Neural cell (in vitro differentiated cells): ENCODE measurements around the gene EID2B. TPM values are rescaled to one million over a fixed set of nuclear protein-coding genes. Genes with fewer than 3 reads are reported as not detected.

Experiments used
- H2AFZ ChIP-seq: fragments of 200-600, 300-800 bp; sonication (generic), shearing (Covaris generic); 2 replicates; pipeline ENCODE4 v1.6.0; 2014; ENCODE audit warnings: low read depth, mild to moderate bottlenecking, antibody characterized with exemption, low read length, moderate library complexity
- H3F3A ChIP-seq: fragments of 200-600 bp; shearing (Covaris generic); 2 replicates; pipeline ENCODE4 v1.6.1; 2016; ENCODE audit warnings: mild to moderate bottlenecking, moderate library complexity, mixed read lengths, antibody characterized with exemption, low read length; ENCODE audit not compliant: insufficient read depth, poor library complexity, severe bottlenecking
- H3K27ac ChIP-seq: fragments of 200-600, 300-800 bp; sonication (generic), shearing (Covaris generic); 2 replicates; pipeline ENCODE4 v1.5.1; 2014; ENCODE audit warnings: mild to moderate bottlenecking, low read length, moderate library complexity
- H3K27me3 ChIP-seq: fragments of 300-800, 200-600 bp; sonication (generic), shearing (Covaris generic); 2 replicates; pipeline ENCODE4 v1.6.0; 2014; ENCODE audit warnings: mild to moderate bottlenecking, low read depth, low read length, moderate library complexity; ENCODE audit not compliant: insufficient read depth
- H3K36me3 ChIP-seq: fragments of 300-800, 200-600 bp; sonication (generic), shearing (Covaris generic); 2 replicates; pipeline ENCODE4 v1.5.1; 2014; ENCODE audit warnings: mild to moderate bottlenecking, antibody characterized with exemption, low read length, moderate library complexity; ENCODE audit not compliant: insufficient read depth
- H3K4me2 ChIP-seq: fragments of 300-800, 200-600 bp; sonication (generic), shearing (Covaris generic); 2 replicates; pipeline ENCODE4 v1.6.0; 2014; ENCODE audit warnings: mild to moderate bottlenecking, low read length
- H3K4me3 ChIP-seq: fragments of 300-800, 200-600 bp; sonication (generic), shearing (Covaris generic); 2 replicates; pipeline ENCODE4 v1.5.1; 2014; ENCODE audit warnings: mild to moderate bottlenecking, low read length, moderate library complexity
- H3K79me2 ChIP-seq: fragments of 200-600 bp; shearing (Covaris generic); replicated peaks from 2 replicates; pipeline ENCODE4 v1.6.0; 2014; ENCODE audit warnings: mild to moderate bottlenecking, low read length, moderate library complexity; ENCODE audit not compliant: insufficient read depth
- H3K9ac ChIP-seq: fragments of 300-800, 200-600 bp; sonication (generic), shearing (Covaris generic); 2 replicates; pipeline ENCODE4 v1.6.1; 2016; ENCODE audit warnings: mild to moderate bottlenecking, low read length, mixed read lengths
- H3K9me2 ChIP-seq: fragments of 200-600 bp; shearing (Covaris generic); 2 replicates; pipeline ENCODE4 v1.6.1; 2016; ENCODE audit warnings: mild to moderate bottlenecking, low read length, mixed read lengths; ENCODE audit not compliant: insufficient read depth
- H3K9me3 ChIP-seq: fragments of 200-600, 300-800 bp; sonication (generic), shearing (Covaris generic); 2 replicates; pipeline ENCODE4 v1.6.1; 2016; ENCODE audit warnings: mild to moderate bottlenecking, mixed run types, low read length, moderate library complexity, mixed read lengths
- H4K20me1 ChIP-seq: fragments of 200-600 bp; shearing (Covaris generic); 2 replicates; pipeline ENCODE4 v1.6.1; 2016; ENCODE audit warnings: mild to moderate bottlenecking, mixed run types; ENCODE audit not compliant: insufficient read depth
- CTCF ChIP-seq: fragments of 450-650 bp; IDR thresholded peaks from 2 replicates; pipeline ENCODE4 v1.5.1; 2014; ENCODE audit warnings: antibody characterized with exemption, mild to moderate bottlenecking, moderate library complexity; ENCODE audit not compliant: poor library complexity, severe bottlenecking
- EP300 ChIP-seq: fragments of 450-650 bp; conservative IDR thresholded peaks from 2 replicates; pipeline ENCODE4 v1.6.1; 2014; ENCODE audit warnings: antibody characterized with exemption, mild to moderate bottlenecking, moderate library complexity; ENCODE audit not compliant: poor library complexity, severe bottlenecking
- EZH2 ChIP-seq: fragments of 200-600, 300-800 bp; shearing (Covaris generic), sonication (generic); IDR thresholded peaks from 2 replicates; pipeline ENCODE4 v1.6.1; 2014; ENCODE audit warnings: antibody characterized with exemption, low read length, borderline replicate concordance, mild to moderate bottlenecking; ENCODE audit not compliant: insufficient read depth, poor library complexity, severe bottlenecking
- MXI1 ChIP-seq: fragments of 450-650 bp; conservative IDR thresholded peaks from 2 replicates; pipeline ENCODE4 v1.6.1; 2014; ENCODE audit warnings: antibody characterized with exemption, mild to moderate bottlenecking; ENCODE audit not compliant: poor library complexity, severe bottlenecking
- POLR2AphosphoS5 ChIP-seq: IDR thresholded peaks from 2 replicates; pipeline ENCODE4 v1.6.1; 2012
- RAD21 ChIP-seq: fragments of 450-650 bp; conservative IDR thresholded peaks from 2 replicates; pipeline ENCODE4 v1.6.1; 2014; ENCODE audit warnings: antibody characterized with exemption, mild to moderate bottlenecking, moderate library complexity
- REST ChIP-seq: IDR thresholded peaks from 2 replicates; pipeline ENCODE4 v1.6.1; 2012; ENCODE audit warnings: borderline replicate concordance
- SMC3 ChIP-seq: fragments of 450-650 bp; conservative IDR thresholded peaks from 2 replicates; pipeline ENCODE4 v1.6.1; 2014; ENCODE audit warnings: antibody characterized with exemption, mild to moderate bottlenecking, moderate library complexity; ENCODE audit not compliant: poor library complexity
- TAF1 ChIP-seq: IDR thresholded peaks from 2 replicates; pipeline ENCODE4 v1.6.1; 2012; ENCODE audit warnings: low read depth
- polyA minus RNA-seq: library from RNA; depleted of rRNA, polyadenylated mRNA; stranded (reverse); fragments of >200 nt; gene quantifications from 2 replicates; pipeline ENCODE4 v1.2.3, GENCODE V29; 2014
- polyA plus RNA-seq: library from polyadenylated mRNA; depleted of rRNA; stranded (reverse); fragments of >200 nt; gene quantifications from 2 replicates; pipeline ENCODE4 v1.2.3, GENCODE V29; 2014

Gene EID2B
- polyA plus RNA-seq = 32.6 and 36.5 TPM in 2 replicates
- polyA minus RNA-seq = 30.7 and 37.3 TPM in 2 replicates

- H3F3A ChIP-seq = no peaks in the 10 kb centered on the region
- H3K27ac ChIP-seq = peak within 1 kb of the TSS; percentile 88
- H3K9ac ChIP-seq = peak within 1 kb of the TSS; percentile 90
- H2AFZ ChIP-seq = peak within 1 kb of the TSS; percentile 61
- H3K9me3 ChIP-seq = no peaks in the 10 kb centered on the region
- peak within 1 kb of the TSS; percentile 92 for H3K4me2 ChIP-seq
- H3K4me3 ChIP-seq = peak within 1 kb of the TSS; percentile 87
- no peaks in the 10 kb centered on the region for H3K27me3 ChIP-seq
- no peaks in the 10 kb centered on the region for H3K9me2 ChIP-seq
- H3K79me2 ChIP-seq = peaks cover 31% of the 10 kb centered on the region
- peak; percentile 13 for TF ChIP-seq EP300
- TF ChIP-seq MXI1 = peak; percentile 81
- TF ChIP-seq TAF1 = peak; percentile 78
- TF ChIP-seq SMC3 = peak; percentile 85
- TF ChIP-seq EZH2 = no peak
- TF ChIP-seq POLR2AphosphoS5 = peak; percentile 98
- TF ChIP-seq REST = no peak
- peak; percentile 100 for TF ChIP-seq CTCF
- TF ChIP-seq RAD21 = peak; percentile 100
- H4K20me1 ChIP-seq = no peaks in the 10 kb centered on the region
- no peaks in the 10 kb centered on the region for H3K36me3 ChIP-seq
Measured at GRCh38 chr19:39532233-39533002, at the start of gene EID2B. TSS of gene EID2B (minus strand) at chr19:39532852. CDS start at chr19:39532802, 50 bp downstream.

- H3K27ac ChIP-seq = no peak overlapping the region
- H3K27me3 ChIP-seq = no peaks in the 10 kb centered on the region
Measured at GRCh38 chr19:39582442-39582841, 49.8 kb upstream of the EID2B start.

More at GRCh38 chr19:39582442-39582841, 49.8 kb upstream of the EID2B start:
- H3K9me3 ChIP-seq = no peaks in the 10 kb centered on the region
- H2AFZ ChIP-seq = no peak overlapping the region
- no peaks in the 10 kb centered on the region for H3K36me3 ChIP-seq
- H3K9me2 ChIP-seq = no peaks in the 10 kb centered on the region
- no peaks in the 10 kb centered on the region for H3K79me2 ChIP-seq
- no peaks in the 10 kb centered on the region for H3F3A ChIP-seq
- no peaks in the 10 kb centered on the region for H4K20me1 ChIP-seq
- no peak overlapping the region for H3K9ac ChIP-seq
- no peak overlapping the region for H3K4me3 ChIP-seq
- TF ChIP-seq EZH2 (no peak), SMC3 (no peak), EP300 (no peak), RAD21 (no peak), MXI1 (no peak)
- no peak overlapping the region for H3K4me2 ChIP-seq
